ENCODE data around the gene ADCK1. TPM values are rescaled to one million over a fixed set of nuclear protein-coding genes. Genes with fewer than 3 reads are reported as not detected.

ADCK1 gene, protein sequence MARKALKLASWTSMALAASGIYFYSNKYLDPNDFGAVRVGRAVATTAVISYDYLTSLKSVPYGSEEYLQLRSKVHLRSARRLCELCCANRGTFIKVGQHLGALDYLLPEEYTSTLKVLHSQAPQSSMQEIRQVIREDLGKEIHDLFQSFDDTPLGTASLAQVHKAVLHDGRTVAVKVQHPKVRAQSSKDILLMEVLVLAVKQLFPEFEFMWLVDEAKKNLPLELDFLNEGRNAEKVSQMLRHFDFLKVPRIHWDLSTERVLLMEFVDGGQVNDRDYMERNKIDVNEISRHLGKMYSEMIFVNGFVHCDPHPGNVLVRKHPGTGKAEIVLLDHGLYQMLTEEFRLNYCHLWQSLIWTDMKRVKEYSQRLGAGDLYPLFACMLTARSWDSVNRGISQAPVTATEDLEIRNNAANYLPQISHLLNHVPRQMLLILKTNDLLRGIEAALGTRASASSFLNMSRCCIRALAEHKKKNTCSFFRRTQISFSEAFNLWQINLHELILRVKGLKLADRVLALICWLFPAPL
- 5.6 TPM for total RNA-seq (ENCODE audit: unreplicated experiment)
- long read RNA-seq, partial matches to known transcripts: 0 of 6 reads
- long read RNA-seq, other reads (novel, unspliced or antisense): 4 of 6 reads

DNA sequence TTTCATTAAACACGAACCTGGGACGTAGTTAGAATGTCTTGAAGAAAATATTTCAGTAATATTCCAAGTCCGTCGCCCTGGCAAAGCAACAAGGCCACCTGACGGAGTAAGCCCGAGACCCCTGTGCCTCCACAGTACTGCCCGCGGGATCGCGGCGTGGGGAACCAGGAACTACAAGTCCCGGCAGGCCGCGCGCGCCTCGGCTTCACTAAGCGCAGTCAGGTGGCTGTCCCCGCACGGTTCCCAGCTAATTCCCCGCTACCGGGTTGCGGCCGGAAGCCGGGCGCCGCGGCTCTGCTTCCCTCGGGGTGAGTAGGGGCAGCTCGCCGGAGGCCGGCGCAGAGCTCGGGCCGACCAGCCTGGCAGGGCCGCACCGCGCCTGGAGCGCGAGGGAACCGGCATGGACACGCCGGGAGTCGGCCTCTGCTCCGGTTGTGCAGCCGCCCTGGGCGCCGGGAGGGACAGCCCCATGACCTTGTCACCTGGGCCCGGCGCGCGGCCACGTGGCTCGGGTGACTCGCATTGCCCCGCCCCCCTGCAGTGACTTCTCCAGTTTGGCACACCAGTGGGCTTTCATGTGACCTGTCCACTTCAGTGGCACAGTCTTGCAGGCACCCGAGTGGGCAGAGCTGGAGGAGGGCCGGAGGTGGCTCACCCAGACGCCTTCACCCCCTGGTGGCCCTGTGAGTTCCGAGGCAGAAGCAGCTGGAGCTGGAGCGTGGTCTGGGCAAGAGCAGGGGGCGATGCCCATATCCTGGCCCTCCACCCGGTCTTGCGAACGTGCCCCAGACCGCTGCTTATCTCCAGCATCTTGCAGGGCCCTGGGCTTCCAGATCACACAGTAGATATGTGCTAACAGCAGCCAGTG is at the start of gene ADCK1:
Gene ADCK1, plus strand, starts transcription at position 247 of the 868 bp plus-strand sequence. CDS start 18,870 bp downstream, outside the sequence.
- H3K27ac Mint-ChIP-seq (ENCODE audit: unreplicated experiment): no peak within 1 kb of the TSS
- H3K27me3 Mint-ChIP-seq (ENCODE audit: unreplicated experiment): peaks cover 2% of the 10 kb centered on the region
- peaks cover 2% of the 10 kb centered on the region for H3K9me3 Mint-ChIP-seq (ENCODE audit: unreplicated experiment)
- H3K4me1 Mint-ChIP-seq (ENCODE audit: low read depth, unreplicated experiment): peaks cover 3% of the 10 kb centered on the region
- TF ChIP-seq, protein P1, sequence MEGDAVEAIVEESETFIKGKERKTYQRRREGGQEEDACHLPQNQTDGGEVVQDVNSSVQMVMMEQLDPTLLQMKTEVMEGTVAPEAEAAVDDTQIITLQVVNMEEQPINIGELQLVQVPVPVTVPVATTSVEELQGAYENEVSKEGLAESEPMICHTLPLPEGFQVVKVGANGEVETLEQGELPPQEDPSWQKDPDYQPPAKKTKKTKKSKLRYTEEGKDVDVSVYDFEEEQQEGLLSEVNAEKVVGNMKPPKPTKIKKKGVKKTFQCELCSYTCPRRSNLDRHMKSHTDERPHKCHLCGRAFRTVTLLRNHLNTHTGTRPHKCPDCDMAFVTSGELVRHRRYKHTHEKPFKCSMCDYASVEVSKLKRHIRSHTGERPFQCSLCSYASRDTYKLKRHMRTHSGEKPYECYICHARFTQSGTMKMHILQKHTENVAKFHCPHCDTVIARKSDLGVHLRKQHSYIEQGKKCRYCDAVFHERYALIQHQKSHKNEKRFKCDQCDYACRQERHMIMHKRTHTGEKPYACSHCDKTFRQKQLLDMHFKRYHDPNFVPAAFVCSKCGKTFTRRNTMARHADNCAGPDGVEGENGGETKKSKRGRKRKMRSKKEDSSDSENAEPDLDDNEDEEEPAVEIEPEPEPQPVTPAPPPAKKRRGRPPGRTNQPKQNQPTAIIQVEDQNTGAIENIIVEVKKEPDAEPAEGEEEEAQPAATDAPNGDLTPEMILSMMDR (IDR thresholded peaks at IDR 0.05; ENCODE audit: partially characterized antibody, unreplicated experiment): no peak
- H3K4me3 Mint-ChIP-seq (ENCODE audit: unreplicated experiment): peak within 1 kb of the TSS; percentile 87
- DNase-seq: peak; percentile 86
- no peaks in the 10 kb centered on the region for H3K36me3 Mint-ChIP-seq (ENCODE audit: unreplicated experiment)

DNA sequence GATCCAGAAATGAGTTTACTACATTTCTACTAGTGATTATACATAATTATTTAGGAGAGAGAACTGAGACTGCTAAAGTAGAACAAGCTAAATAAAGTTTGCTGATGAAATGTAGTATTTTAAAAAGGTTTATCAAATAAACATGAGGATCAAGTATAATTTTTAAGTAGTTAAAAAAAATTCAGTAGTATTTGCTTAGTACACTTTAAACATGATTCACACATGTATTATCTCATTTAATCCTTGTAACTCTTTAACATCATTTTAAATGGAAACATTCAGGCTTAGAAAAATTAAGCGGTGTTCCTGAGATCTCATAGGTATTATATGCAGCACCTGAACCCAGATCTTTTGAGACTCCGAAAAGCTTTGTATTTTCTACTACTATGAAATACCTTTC is 47.6 kb upstream of the ADCK1 start:
- TF ChIP-seq, protein P1 (IDR thresholded peaks at IDR 0.05; ENCODE audit: partially characterized antibody, unreplicated experiment): no peak
- Mint-ChIP-seq H3K4me1 (ENCODE audit: low read depth, unreplicated experiment) (no peaks in the 10 kb centered on the region), H3K27ac (ENCODE audit: unreplicated experiment) (no peak overlapping the region), H3K9me3 (ENCODE audit: unreplicated experiment) (peaks cover 2% of the 10 kb centered on the region), H3K36me3 (ENCODE audit: unreplicated experiment) (peaks cover 17% of the 10 kb centered on the region), H3K27me3 (ENCODE audit: unreplicated experiment) (no peaks in the 10 kb centered on the region), H3K4me3 (ENCODE audit: unreplicated experiment) (no peak overlapping the region)
- DNase-seq: no peak

DNA sequence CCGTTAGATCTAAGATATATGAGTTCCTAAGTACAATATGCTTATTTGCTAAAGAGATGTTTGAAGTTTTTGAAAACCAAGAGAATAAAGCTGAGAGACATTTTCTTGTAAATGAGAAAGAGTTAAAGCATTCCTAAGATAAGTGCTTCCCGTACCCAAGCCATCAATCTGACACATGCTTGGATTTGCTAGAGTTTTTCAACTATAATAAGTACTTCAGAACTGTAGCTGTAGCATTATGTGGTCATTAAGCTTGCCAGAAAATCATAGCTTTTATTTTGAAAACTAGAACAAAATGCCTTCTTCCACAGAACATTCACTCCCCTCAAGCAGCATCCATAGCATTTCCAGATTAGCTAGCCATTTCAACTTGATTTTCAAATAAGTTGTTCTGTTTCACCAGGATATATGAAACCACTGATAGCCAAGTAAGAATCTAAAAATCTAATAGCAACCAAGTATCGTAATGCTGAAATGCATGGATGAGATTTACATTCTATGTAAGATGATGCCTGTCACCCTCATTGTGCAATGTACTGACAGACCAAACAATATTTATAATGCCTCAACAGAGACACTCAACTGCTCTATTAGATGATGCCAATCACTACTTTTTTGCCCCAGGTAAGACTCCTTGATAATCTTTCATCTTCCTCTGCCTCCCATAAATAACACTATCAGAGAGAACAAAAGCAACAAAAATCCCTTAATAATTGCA is 47.0 kb upstream of the ADCK1 start:
- Mint-ChIP-seq H3K27me3 (ENCODE audit: unreplicated experiment) (no peaks in the 10 kb centered on the region), H3K36me3 (ENCODE audit: unreplicated experiment) (peaks cover 17% of the 10 kb centered on the region), H3K9me3 (ENCODE audit: unreplicated experiment) (peaks cover 2% of the 10 kb centered on the region), H3K4me3 (ENCODE audit: unreplicated experiment) (no peak overlapping the region), H3K27ac (ENCODE audit: unreplicated experiment) (no peak overlapping the region), H3K4me1 (ENCODE audit: low read depth, unreplicated experiment) (no peaks in the 10 kb centered on the region)
- TF ChIP-seq, protein P1 (IDR thresholded peaks at IDR 0.05; ENCODE audit: partially characterized antibody, unreplicated experiment): no peak
- DNase-seq: no peak

DNA sequence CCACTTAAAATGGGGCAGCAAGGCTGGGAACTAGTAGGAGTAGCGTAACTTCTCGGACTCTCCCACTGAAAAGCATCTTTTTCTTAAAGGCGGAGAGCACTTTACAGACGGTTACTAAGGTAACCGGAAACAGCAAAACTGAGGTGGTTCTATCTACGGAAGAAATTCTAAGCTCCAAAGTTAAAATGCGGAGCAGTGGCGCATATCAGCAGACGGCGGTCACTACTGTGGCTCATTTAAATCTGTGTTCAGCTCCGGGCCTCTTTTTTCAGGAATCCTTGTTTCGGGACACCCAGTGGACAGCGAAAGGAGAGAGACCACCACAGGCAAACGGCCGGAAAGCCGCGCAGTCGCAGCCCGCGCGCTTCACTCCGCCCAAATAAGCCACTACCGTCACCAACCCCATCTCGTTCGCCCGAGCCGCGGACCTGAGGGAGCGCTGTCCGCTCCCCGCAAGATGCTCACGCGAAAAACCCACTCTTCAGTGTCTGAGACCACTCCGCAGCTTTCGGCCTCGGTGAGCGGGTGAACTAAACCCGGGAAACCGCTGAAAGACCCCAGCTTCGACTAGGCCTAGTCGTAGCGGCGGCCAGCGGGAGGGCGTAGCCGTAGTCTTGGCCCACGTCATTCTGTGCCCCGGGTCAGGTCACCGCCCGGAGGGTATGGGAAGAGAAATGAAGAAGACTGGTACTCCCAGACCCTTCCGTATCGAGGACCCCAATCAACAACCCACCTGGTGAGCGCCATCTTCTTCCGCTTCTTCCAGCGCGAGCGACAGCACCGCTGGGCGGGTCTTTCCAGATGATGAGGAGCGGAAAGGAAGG is 39.3 kb upstream of the ADCK1 start, which contains the start of gene SNW1:
Gene SNW1, minus strand, starts transcription at position 776 of the 824 bp plus-strand sequence. Its CDS starts 29 bp downstream, at position 747.
- Mint-ChIP-seq H3K27me3 (ENCODE audit: unreplicated experiment) (peaks cover 5% of the 10 kb centered on the region), H3K4me3 (ENCODE audit: unreplicated experiment) (peak within 1 kb of the TSS; percentile 80), H3K4me1 (ENCODE audit: low read depth, unreplicated experiment) (no peaks in the 10 kb centered on the region), H3K27ac (ENCODE audit: unreplicated experiment) (peak within 1 kb of the TSS; percentile 94), H3K36me3 (ENCODE audit: unreplicated experiment) (no peaks in the 10 kb centered on the region), H3K9me3 (ENCODE audit: unreplicated experiment) (peaks cover 7% of the 10 kb centered on the region)
- TF ChIP-seq, protein P1 (IDR thresholded peaks at IDR 0.05; ENCODE audit: partially characterized antibody, unreplicated experiment): no peak
- DNase-seq: peak; percentile 93

Data from glutamatergic neuron (in vitro differentiated cells).